LNCaP clone FGC (cell line): ENCODE data around the gene KCNJ6.

Experiments used
- DNase-seq: peaks from one replicate; pipeline ENCODE4 v3.0.0-alpha.2; 2011; ENCODE audit warnings: low read depth
- H3K4me3 ChIP-seq: 2 replicates; pipeline ENCODE4 v1.5.1; 2011; ENCODE audit warnings: mild to moderate bottlenecking, low read depth, low read length, control low read depth
- TF ChIP-seq, protein P1 (sequence below): IDR thresholded peaks from 2 replicates; pipeline ENCODE4 v1.5.1; 2012; ENCODE audit warnings: mild to moderate bottlenecking; ENCODE audit not compliant: control insufficient read depth, insufficient read depth; ENCODE audit errors: extremely low read depth

The KCNJ6 gene

DNA sequence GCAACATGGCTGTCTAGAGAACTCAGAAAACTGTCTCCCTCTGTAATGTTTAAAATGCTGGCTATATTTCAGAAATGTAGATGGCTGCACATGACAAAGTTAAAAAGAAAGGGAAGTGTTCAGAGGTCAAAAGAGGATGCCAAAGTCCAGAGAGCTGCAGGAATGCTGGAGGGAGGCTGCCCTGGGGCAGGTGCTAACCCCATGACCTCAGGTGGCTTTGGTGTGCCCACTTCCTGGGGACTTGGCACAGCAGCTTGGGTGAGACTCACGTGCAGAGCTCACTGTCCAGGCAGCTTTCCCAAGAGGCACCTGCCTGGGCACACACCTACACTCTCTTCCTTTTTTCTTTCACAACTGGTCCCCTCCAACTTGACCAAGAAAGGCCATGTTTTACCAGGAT is 256.4 kb downstream of the KCNJ6 start:
- DNase-seq = no peak
- TF ChIP-seq, protein P1, sequence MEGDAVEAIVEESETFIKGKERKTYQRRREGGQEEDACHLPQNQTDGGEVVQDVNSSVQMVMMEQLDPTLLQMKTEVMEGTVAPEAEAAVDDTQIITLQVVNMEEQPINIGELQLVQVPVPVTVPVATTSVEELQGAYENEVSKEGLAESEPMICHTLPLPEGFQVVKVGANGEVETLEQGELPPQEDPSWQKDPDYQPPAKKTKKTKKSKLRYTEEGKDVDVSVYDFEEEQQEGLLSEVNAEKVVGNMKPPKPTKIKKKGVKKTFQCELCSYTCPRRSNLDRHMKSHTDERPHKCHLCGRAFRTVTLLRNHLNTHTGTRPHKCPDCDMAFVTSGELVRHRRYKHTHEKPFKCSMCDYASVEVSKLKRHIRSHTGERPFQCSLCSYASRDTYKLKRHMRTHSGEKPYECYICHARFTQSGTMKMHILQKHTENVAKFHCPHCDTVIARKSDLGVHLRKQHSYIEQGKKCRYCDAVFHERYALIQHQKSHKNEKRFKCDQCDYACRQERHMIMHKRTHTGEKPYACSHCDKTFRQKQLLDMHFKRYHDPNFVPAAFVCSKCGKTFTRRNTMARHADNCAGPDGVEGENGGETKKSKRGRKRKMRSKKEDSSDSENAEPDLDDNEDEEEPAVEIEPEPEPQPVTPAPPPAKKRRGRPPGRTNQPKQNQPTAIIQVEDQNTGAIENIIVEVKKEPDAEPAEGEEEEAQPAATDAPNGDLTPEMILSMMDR = no peak
- H3K4me3 ChIP-seq = no peak overlapping the region

DNA sequence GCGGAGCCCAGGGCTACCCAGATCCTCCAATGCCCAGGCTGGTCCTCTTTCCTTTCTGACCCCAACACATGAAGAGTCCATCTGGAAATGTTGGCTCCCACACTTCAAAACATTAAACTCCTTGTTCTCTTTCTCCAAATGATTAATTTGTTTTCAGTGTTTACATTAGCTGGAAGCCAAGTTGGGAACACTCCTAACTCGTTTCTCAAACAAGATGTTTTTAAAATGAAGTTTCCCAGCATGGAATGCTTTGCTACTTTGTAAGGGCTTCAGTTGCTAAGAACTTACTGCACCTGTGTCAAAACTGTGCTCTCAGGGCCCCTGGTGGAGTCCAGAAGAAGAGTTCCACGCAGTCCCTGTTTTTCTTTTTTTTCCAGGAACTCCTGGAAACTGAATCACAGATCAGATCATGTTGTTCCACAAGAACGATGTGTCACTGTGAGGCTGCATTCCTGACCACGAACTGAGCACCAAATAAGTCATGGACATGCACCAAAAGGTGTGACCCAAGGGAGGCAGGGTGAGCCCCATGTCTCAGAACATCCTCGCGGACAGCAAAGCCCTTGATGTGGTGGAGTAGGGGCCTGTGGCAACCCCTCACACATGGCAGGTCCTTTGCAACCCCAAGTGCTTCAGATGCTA is 257.3 kb downstream of the KCNJ6 start:
- peak; percentile 38 for DNase-seq
- 0 out of 2 replicates have a peak overlapping the region, but pooled peaks have one; percentile 9 for H3K4me3 ChIP-seq
- TF ChIP-seq, protein P1 = peak; percentile 25

DNA sequence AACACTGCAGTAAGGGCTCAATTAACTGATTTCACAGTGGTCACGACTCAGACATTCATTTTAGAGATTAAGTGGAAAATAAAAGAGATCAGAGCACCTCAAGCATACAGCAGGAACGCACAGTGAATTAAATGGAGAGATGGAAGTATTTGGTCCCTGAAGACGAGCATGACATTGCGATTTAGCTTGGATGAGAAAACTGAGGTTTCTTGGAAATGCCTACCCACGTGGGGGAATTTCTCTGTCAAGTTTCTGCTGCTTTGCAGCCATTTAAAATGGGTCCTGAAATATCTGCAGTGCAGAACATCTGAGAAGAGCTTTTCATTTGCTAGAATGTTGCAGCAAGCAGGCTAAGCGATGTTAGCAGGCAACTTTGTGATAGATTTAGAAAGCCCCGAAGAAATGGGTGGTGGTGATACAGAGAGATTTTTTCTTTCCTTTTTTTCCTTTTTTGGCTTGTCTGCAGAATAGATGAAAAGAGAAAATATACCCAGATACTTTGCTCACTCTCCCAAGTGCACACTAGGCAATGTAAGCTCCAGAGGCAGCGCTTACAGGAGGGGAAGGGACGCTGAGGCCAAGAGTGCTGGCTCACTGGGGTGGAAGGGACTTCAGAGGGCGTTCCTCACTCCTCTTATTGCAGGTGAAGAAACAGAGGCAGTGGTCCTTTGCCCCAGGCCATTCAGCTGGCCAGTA is 258.0 kb downstream of the KCNJ6 start:
- DNase-seq = no peak
- H3K4me3 ChIP-seq = 0 out of 2 replicates have a peak overlapping the region, but pooled peaks have one; percentile 9
- TF ChIP-seq, protein P1 = no peak

DNA sequence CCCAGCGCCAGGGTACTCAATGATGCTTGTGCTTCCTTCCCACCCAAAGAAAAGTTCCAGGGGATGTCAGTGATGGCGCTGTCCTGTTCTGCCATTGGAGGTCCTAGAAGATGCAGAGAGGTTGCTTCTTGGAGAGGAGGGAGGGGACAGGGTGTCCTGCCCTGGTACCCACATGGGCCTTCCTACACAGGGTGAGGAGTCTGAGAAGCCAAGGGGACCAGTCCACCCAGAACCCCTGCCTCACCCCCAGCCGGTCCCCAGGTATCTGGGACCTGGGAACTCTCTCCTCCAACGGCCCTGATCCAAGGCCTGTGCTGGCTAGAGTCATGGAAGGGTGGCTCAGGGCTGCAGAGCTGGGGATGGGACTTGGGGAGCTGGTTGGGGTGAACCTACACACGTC is 259.4 kb downstream of the KCNJ6 start:
- H3K4me3 ChIP-seq = no peak overlapping the region
- TF ChIP-seq, protein P1 = no peak
- DNase-seq = no peak

DNA sequence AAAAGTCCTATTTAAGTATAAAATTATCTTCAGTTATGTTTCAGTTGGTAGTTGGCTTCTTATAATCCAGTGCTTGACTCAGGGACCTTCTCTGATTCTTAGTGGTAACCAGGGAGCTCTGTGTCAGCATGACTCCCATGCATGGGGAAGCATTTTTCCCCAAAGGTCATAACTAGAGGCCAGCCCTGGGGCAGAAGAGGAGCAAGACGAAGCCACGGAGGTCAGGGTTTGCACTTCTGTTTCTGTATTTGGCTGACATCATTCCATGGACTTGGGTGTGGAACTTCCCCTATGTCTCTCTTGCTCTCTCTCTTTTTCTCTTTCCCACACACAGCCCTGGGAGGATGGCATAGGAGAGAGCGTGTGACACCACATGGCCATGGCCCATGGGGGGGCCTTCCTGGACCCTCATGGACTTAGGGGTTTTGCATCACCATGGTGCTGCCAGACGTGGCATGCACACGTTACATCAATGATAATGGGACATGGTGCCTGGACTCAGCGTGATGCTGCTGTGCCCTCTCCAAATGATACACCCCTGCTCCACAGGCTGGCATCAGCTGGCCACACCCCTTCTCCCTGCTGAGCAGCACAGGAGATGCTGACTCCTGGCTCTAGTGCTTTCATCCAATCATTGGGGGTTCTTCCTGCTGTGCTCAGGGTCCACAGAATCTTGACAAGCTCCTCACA is 260.5 kb downstream of the KCNJ6 start:
- no peak for DNase-seq
- no peak overlapping the region for H3K4me3 ChIP-seq
- TF ChIP-seq, protein P1 = no peak

DNA sequence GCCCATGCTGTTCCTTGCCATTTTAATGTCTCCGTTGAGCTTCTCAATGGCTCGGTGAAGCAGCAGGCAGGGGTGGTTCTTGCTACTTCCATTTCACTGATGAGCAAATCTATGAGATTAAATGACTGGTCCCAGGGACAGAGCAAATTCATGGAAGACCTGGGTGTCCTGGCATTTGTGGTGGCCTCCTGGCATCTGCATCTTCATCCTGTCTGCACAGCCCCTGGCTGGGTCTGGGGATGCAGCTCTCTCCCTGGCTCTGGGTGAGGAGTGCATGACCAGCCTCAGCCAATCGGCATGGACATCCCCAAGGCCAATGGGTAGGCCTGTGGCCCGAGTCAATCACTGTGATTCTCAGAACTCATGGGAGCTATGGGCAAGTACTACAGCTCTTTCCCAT is 261.7 kb downstream of the KCNJ6 start:
- TF ChIP-seq, protein P1 = no peak
- H3K4me3 ChIP-seq = no peak overlapping the region
- no peak for DNase-seq
